Measurements from ENCODE around the gene SHISA9. TPM values are rescaled to one million over a fixed set of nuclear protein-coding genes. Genes with fewer than 3 reads are reported as not detected.

The SHISA9 gene
- total and polyA plus RNA-seq, 7 donors = under 0.01 to 8.6 (median 3.1) TPM

- no peaks in the 10 kb centered on the region for H3K36me3 ChIP-seq
- H3K9me3 ChIP-seq = peaks cover 0 to 5% (median under 1%) of the 10 kb centered on the region in 4 donors
- no peaks in the 10 kb centered on the region for H3K4me1 ChIP-seq
- no peak overlapping the region for H3K27ac ChIP-seq
- intact Hi-C loops (cut with DNase I) = no loop called here
- no peak overlapping the region for H3K4me3 ChIP-seq
- 74 to 84% methylated on average over 3 of the region's 3 CpGs for WGBS, 2 donors
- no peaks in the 10 kb centered on the region for H3K27me3 ChIP-seq
- no peak for TF ChIP-seq EP300 (IDR thresholded peaks at IDR 0.05)
- no peak for TF ChIP-seq POLR2A (IDR thresholded peaks at IDR 0.05)
- TF ChIP-seq, protein P1, sequence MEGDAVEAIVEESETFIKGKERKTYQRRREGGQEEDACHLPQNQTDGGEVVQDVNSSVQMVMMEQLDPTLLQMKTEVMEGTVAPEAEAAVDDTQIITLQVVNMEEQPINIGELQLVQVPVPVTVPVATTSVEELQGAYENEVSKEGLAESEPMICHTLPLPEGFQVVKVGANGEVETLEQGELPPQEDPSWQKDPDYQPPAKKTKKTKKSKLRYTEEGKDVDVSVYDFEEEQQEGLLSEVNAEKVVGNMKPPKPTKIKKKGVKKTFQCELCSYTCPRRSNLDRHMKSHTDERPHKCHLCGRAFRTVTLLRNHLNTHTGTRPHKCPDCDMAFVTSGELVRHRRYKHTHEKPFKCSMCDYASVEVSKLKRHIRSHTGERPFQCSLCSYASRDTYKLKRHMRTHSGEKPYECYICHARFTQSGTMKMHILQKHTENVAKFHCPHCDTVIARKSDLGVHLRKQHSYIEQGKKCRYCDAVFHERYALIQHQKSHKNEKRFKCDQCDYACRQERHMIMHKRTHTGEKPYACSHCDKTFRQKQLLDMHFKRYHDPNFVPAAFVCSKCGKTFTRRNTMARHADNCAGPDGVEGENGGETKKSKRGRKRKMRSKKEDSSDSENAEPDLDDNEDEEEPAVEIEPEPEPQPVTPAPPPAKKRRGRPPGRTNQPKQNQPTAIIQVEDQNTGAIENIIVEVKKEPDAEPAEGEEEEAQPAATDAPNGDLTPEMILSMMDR (IDR thresholded peaks at IDR 0.05) = no peak
- no peak for TF ChIP-seq POLR2AphosphoS5 (IDR thresholded peaks at IDR 0.05)
- no peak for DNase-seq
Measured at GRCh38 chr16:13139661-13140241, 238.4 kb downstream of the SHISA9 start.

- DNase-seq = no peak
- Histone ChIP-seq H3K9me3 (no peaks in the 10 kb centered on the region), H3K4me3 (no peak overlapping the region), H3K36me3 (no peaks in the 10 kb centered on the region), H3K4me1 (no peaks in the 10 kb centered on the region), H3K27ac (no peak overlapping the region), H3K27me3 (no peaks in the 10 kb centered on the region)
- TF ChIP-seq, protein P1 (IDR thresholded peaks at IDR 0.05) = no peak
- no peak for TF ChIP-seq POLR2AphosphoS5 (IDR thresholded peaks at IDR 0.05)
- TF ChIP-seq POLR2A (IDR thresholded peaks at IDR 0.05) = no peak
- 86 to 95% methylated on average over 1 of the region's 1 CpG for WGBS, 2 donors
- intact Hi-C loops (cut with DNase I) = no loop called here
Measured at GRCh38 chr16:13143551-13143950, 242.2 kb downstream of the SHISA9 start.

DNA sequence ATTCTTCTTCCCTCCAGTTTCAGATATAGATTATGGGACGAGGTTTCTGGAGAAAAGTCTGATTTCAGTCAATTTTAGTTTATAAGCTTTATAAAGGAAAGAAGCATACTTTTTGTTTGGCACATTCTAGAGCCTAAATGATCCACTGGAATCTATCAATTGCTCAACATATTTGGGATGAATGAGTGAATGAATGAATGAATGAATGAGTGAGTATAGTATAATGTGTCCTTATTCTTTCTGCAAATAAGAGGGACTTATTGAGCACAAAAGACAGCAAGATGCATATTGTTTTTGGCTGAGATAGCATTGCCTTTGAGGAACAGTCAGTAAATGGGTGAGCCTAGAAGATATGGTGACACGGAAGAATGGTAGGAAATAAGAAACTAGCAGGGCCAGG lies 245.4 kb downstream of the SHISA9 start:
- intact Hi-C loops (cut with DNase I) = no loop called here
- DNase-seq = no peak
- H3K4me1 ChIP-seq = no peaks in the 10 kb centered on the region
- 56 to 60% methylated on average over 2 of the region's 2 CpGs for WGBS, 2 donors
- H3K4me3 ChIP-seq = no peak overlapping the region
- TF ChIP-seq POLR2A (IDR thresholded peaks at IDR 0.05) (no peak), EP300 (IDR thresholded peaks at IDR 0.05) (no peak), POLR2AphosphoS5 (IDR thresholded peaks at IDR 0.05) (no peak)
- TF ChIP-seq, protein P1 (IDR thresholded peaks at IDR 0.05) = no peak
- H3K27me3 ChIP-seq = no peaks in the 10 kb centered on the region
- H3K27ac ChIP-seq = no peak overlapping the region
- H3K36me3 ChIP-seq = no peaks in the 10 kb centered on the region
- H3K9me3 ChIP-seq = no peaks in the 10 kb centered on the region

GRCh38 chr16:13148294-13148693 lies 246.9 kb downstream of the SHISA9 start:
- Histone ChIP-seq H3K27ac (no peak overlapping the region), H3K4me3 (no peak overlapping the region), H3K9me3 (no peaks in the 10 kb centered on the region), H3K27me3 (no peaks in the 10 kb centered on the region), H3K4me1 (no peaks in the 10 kb centered on the region), H3K36me3 (no peaks in the 10 kb centered on the region)
- TF ChIP-seq POLR2A (IDR thresholded peaks at IDR 0.05) (no peak), POLR2AphosphoS5 (IDR thresholded peaks at IDR 0.05) (no peak), EP300 (IDR thresholded peaks at IDR 0.05) (no peak)
- TF ChIP-seq, protein P1 (IDR thresholded peaks at IDR 0.05) = no peak
- intact Hi-C loops (cut with DNase I) = no loop called here
- WGBS, 2 donors = 90% methylated on average over 3 of the region's 3 CpGs
- no peak for DNase-seq

GRCh38 chr16:13148836-13149235 lies 247.4 kb downstream of the SHISA9 start:
- no peaks in the 10 kb centered on the region for H3K4me1 ChIP-seq
- H3K4me3 ChIP-seq = no peak overlapping the region
- no peak for DNase-seq
- WGBS, 2 donors = 56 to 70% methylated on average over 3 of the region's 3 CpGs
- no peak overlapping the region for H3K27ac ChIP-seq
- no peaks in the 10 kb centered on the region for H3K9me3 ChIP-seq
- no peaks in the 10 kb centered on the region for H3K27me3 ChIP-seq
- TF ChIP-seq, protein P1 (IDR thresholded peaks at IDR 0.05) = no peak
- intact Hi-C loops (cut with DNase I) = no loop called here
- no peaks in the 10 kb centered on the region for H3K36me3 ChIP-seq
